WERI-Rb-1 (cell line): ENCODE data around the gene KPNA2.
A peak's percentile ranks its signal among the peaks of the same experiment; 100 is the strongest.
"Not testable (repeated sequence)": the region's sequence is repeated elsewhere in the genome, so short reads cannot be mapped to it uniquely, and the experiment has no call there.

Experiments
- DNase-seq: peaks from one replicate; pipeline ENCODE4 v3.0.0-alpha.2; 2020
- H3K27ac ChIP-seq: fragments of 250-450 bp; sonication (Bioruptor Pico); 2 replicates; pipeline ENCODE4 v1.5.1; 2020; ENCODE audit warnings: mild to moderate bottlenecking, moderate library complexity
- H3K27me3 ChIP-seq: fragments of 250-450 bp; sonication (Bioruptor Pico); 2 replicates; pipeline ENCODE4 v1.5.1; 2021; ENCODE audit warnings: mild to moderate bottlenecking, low read depth, moderate library complexity; ENCODE audit not compliant: insufficient read depth, severe bottlenecking
- H3K36me3 ChIP-seq: fragments of 250-450 bp; sonication (Bioruptor Pico); 2 replicates; pipeline ENCODE4 v1.5.1; 2020; ENCODE audit warnings: mild to moderate bottlenecking, moderate library complexity
- H3K4me3 ChIP-seq: 2 replicates; pipeline ENCODE4 v1.5.1; 2011; ENCODE audit warnings: low read depth, mild to moderate bottlenecking, control low read depth, low read length
- H3K9me3 ChIP-seq: fragments of 250-450 bp; sonication (Bioruptor Pico); 2 replicates; pipeline ENCODE4 v1.5.1; 2021; ENCODE audit warnings: mild to moderate bottlenecking, moderate library complexity; ENCODE audit not compliant: severe bottlenecking
- TF ChIP-seq, protein P1 (sequence below): IDR thresholded peaks from 2 replicates; pipeline ENCODE4 v1.5.1; 2011; ENCODE audit warnings: low read depth, mild to moderate bottlenecking, control low read depth, inconsistent platforms, low read length

The KPNA2 gene

GRCh38 chr17:68004201-68004600 lies 31.3 kb upstream of the KPNA2 start:
- peaks cover 3% of the 10 kb centered on the region for H3K9me3 ChIP-seq
- H3K27me3 ChIP-seq: no peaks in the 10 kb centered on the region
- no peaks in the 10 kb centered on the region for H3K36me3 ChIP-seq
- TF ChIP-seq, protein P1, sequence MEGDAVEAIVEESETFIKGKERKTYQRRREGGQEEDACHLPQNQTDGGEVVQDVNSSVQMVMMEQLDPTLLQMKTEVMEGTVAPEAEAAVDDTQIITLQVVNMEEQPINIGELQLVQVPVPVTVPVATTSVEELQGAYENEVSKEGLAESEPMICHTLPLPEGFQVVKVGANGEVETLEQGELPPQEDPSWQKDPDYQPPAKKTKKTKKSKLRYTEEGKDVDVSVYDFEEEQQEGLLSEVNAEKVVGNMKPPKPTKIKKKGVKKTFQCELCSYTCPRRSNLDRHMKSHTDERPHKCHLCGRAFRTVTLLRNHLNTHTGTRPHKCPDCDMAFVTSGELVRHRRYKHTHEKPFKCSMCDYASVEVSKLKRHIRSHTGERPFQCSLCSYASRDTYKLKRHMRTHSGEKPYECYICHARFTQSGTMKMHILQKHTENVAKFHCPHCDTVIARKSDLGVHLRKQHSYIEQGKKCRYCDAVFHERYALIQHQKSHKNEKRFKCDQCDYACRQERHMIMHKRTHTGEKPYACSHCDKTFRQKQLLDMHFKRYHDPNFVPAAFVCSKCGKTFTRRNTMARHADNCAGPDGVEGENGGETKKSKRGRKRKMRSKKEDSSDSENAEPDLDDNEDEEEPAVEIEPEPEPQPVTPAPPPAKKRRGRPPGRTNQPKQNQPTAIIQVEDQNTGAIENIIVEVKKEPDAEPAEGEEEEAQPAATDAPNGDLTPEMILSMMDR: no peak
- DNase-seq: peak; percentile 90
- H3K27ac ChIP-seq: peak overlapping the region; percentile 86
- H3K4me3 ChIP-seq: no peak overlapping the region

- TF ChIP-seq, protein P1: no peak
- H3K27me3 ChIP-seq: no peaks in the 10 kb centered on the region
- no peak for DNase-seq
- H3K36me3 ChIP-seq: no peaks in the 10 kb centered on the region
- peaks cover 3% of the 10 kb centered on the region for H3K9me3 ChIP-seq
- H3K4me3 ChIP-seq: no peak overlapping the region
- H3K27ac ChIP-seq: no peak overlapping the region
These were observed 28.7 kb upstream of the KPNA2 start for GRCh38 chr17:68006797-68007196.

- DNase-seq: peak; percentile 55
- H3K4me3 ChIP-seq: no peak overlapping the region
These were observed 24.3 kb upstream of the KPNA2 start for GRCh38 chr17:68011199-68011665.

DNA sequence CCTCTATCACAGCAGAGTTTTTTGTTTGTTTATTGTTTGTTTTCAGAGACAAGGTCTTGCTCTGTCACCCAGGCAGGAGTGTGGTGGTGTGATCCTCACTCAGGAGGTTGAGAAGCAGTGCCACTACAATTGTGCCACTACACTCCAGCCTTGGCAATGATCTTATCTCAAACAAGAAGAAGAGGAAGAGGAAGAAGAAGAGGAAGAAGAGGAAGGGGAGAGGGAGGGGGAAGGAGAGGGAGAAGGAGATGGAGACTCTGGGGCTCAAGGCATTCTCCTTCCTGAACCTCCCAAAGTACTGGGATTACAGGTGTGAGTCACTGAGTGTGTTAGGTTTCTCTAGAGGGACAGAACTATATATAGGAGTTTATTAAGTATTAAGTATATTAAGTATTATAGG lies 22.1 kb upstream of the KPNA2 start:
- TF ChIP-seq, protein P1: no peak
- no peak overlapping the region for H3K27ac ChIP-seq
- H3K9me3 ChIP-seq: no peaks in the 10 kb centered on the region
- no peaks in the 10 kb centered on the region for H3K27me3 ChIP-seq
- no peaks in the 10 kb centered on the region for H3K36me3 ChIP-seq
- DNase-seq: no peak
- no peak overlapping the region for H3K4me3 ChIP-seq

More at GRCh38 chr17:68011199-68011665, 24.3 kb upstream of the KPNA2 start:
- Histone ChIP-seq H3K36me3 (no peaks in the 10 kb centered on the region), H3K27me3 (no peaks in the 10 kb centered on the region), H3K9me3 (no peaks in the 10 kb centered on the region), H3K27ac (no peak overlapping the region)
- TF ChIP-seq, protein P1: peak; percentile 89

DNA sequence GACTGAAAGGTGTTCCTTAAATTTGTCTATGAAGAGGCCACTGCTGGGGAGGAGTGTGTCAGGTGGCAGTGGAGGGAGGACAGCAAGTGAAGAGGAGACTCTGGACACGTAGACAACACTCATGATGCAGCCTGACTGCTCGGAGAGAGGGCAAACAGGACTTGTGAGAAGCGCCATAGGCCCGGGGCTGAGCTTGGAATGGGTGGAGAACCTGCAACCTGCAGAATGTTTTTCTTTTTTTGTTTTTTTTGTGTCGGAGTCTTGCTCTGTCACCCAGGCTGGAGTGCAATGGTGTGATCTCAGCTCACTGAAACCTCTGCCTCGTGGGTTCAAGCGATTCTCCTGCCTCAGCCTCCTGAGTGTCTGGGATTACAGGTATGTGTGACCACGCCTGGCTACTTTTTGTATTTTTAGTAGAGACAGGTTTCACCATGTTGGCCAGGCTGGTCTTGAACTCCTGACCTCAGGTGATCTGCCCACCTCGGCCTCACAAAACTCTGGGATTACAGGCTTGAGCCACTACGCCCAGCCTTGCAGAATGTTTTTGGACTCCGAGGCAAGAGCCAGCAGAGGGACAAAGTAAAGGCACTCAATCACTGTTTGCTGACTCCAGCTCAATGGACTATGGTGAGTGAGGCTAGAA lies 20.3 kb upstream of the KPNA2 start:
- H3K27ac ChIP-seq: no peak overlapping the region
- no peaks in the 10 kb centered on the region for H3K9me3 ChIP-seq
- H3K27me3 ChIP-seq: no peaks in the 10 kb centered on the region
- no peak overlapping the region for H3K4me3 ChIP-seq
- TF ChIP-seq, protein P1: no peak
- DNase-seq: no peak
- H3K36me3 ChIP-seq: no peaks in the 10 kb centered on the region

- no peaks in the 10 kb centered on the region for H3K36me3 ChIP-seq
- no peak overlapping the region for H3K27ac ChIP-seq
- H3K27me3 ChIP-seq: no peaks in the 10 kb centered on the region
- no peak overlapping the region for H3K4me3 ChIP-seq
- no peak for DNase-seq
- TF ChIP-seq, protein P1: no peak
- H3K9me3 ChIP-seq: no peaks in the 10 kb centered on the region
These were observed 18.7 kb upstream of the KPNA2 start for GRCh38 chr17:68016838-68017237.

DNA sequence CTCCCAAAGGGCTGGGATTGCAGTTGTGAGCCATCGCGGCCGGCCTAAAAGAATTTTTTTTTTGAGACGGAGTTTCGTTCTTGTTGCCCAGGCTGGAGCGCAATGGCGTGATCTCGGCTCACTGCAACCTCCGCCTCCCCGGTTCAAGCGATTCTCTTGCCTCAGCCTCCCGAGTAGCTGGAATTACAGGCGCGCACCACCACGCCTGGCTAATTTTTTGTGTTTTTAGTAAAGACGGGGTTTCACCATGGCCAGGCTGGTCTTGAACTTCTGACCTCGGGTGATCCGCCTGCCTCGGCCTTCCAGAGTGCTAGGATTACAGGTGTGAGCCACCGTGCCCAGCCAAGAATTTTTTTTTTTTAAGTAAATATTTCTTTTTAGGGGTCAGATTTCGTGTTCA lies 17.0 kb upstream of the KPNA2 start:
- H3K27me3 ChIP-seq, DNase-seq, H3K4me3 ChIP-seq, H3K27ac ChIP-seq, H3K36me3 ChIP-seq, H3K9me3 ChIP-seq: not testable (repeated sequence)
